ENCODE measurements around the gene STK10. TPM values are rescaled to one million over a fixed set of nuclear protein-coding genes. Genes with fewer than 3 reads are reported as not detected.

Gene STK10
- polyA plus RNA-seq, 1 donor (not counting 4 experiments of a cell fraction or from before 2014, with no cell fraction given): 19.8 TPM

DNA sequence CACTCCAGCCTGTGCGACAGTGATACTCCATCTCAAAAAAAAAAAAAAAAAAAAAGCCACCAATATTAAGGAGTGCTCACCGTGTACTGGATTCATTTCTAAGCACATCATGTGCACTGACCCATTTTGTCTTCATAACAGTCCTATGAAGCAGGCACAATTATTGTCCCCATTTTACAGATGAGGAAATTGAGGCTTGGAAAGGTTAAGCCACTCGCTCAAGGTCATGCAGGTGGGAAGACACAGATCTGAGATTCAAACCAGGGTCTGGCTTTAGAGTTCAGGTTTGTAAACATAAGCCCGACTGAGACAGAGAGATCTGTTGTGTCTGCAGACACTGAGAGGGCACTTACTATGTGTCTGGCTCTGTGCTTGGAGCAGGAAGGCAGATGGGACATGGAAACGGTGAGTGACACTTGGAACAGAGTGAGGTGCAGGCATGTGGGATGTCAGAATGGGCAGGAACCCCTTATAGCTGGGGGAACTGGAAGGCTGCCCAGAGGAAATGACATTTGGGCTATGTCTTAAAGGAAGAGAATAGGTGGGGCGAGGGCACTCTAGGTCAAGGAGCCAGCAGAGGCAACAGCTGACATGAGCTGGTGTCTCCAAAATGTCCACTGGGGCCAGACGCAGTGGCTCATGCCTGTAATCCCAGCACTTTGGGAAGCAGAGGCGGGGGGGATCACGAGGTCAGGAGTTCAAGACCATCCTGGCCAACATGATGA lies 69.9 kb downstream of the STK10 start:
- no peaks in the 10 kb centered on the region for H3K4me1 ChIP-seq (ENCODE audit: control insufficient read depth, extremely low read depth, insufficient read depth, low read length)
- H4K20me1 ChIP-seq (ENCODE audit: control insufficient read depth, extremely low read depth, insufficient read depth, low read length): no peaks in the 10 kb centered on the region
- no peak overlapping the region for H2AFZ ChIP-seq (ENCODE audit: control insufficient read depth, low read length)
- dilution Hi-C loops (cut with MboI; ENCODE audit: extremely low pct_ligation_motif_present, low sequenced_read_pairs): no loop called here
- TF ChIP-seq, protein P1, sequence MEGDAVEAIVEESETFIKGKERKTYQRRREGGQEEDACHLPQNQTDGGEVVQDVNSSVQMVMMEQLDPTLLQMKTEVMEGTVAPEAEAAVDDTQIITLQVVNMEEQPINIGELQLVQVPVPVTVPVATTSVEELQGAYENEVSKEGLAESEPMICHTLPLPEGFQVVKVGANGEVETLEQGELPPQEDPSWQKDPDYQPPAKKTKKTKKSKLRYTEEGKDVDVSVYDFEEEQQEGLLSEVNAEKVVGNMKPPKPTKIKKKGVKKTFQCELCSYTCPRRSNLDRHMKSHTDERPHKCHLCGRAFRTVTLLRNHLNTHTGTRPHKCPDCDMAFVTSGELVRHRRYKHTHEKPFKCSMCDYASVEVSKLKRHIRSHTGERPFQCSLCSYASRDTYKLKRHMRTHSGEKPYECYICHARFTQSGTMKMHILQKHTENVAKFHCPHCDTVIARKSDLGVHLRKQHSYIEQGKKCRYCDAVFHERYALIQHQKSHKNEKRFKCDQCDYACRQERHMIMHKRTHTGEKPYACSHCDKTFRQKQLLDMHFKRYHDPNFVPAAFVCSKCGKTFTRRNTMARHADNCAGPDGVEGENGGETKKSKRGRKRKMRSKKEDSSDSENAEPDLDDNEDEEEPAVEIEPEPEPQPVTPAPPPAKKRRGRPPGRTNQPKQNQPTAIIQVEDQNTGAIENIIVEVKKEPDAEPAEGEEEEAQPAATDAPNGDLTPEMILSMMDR (optimal IDR thresholded peaks at IDR 0.05 in 1 of 3, IDR thresholded peaks at IDR 0.05 in 1 of 3, conservative IDR thresholded peaks at IDR 0.05 in 1 of 3; ENCODE audit: extremely low read depth in 1 of 3, insufficient read depth in 2 of 3, low read length in 3 of 3): no peak
- TF ChIP-seq EZH2 (IDR thresholded peaks at IDR 0.05; ENCODE audit: low read length): no peak
- H3K27ac ChIP-seq (ENCODE audit: control insufficient read depth, insufficient read depth, low read length): no peak overlapping the region
- H3K4me3 ChIP-seq (ENCODE audit: control insufficient read depth in 2 of 3, extremely low read depth in 1 of 3, insufficient read depth in 2 of 3, low read depth in 1 of 3, low read length in 3 of 3): no peak overlapping the region
- peaks cover 7% of the 10 kb centered on the region for H3K79me2 ChIP-seq (ENCODE audit: control insufficient read depth, insufficient read depth, low read length)
- peaks cover 8 to 18% of the 10 kb centered on the region in 2 experiments for H3K36me3 ChIP-seq (ENCODE audit: control insufficient read depth in 2 of 2, extremely low read depth in 1 of 2, insufficient read depth in 2 of 2, low read length in 2 of 2)
- no peak overlapping the region for H3K9ac ChIP-seq (ENCODE audit: control insufficient read depth, extremely low read depth, insufficient read depth, low read length)
- DNase-seq (ENCODE audit: low read depth, low spot score) (no peak), FAIRE-seq (no peak)
- H3K9me3 ChIP-seq (ENCODE audit: control insufficient read depth, low read depth, low read length): no peaks in the 10 kb centered on the region
- no peaks in the 10 kb centered on the region for H3K9me1 ChIP-seq (ENCODE audit: control insufficient read depth, extremely low read depth, insufficient read depth, low read length)
- no peak overlapping the region for H3K4me2 ChIP-seq (ENCODE audit: control insufficient read depth, extremely low read depth, insufficient read depth, low read depth, low read length)
- H3K27me3 ChIP-seq (ENCODE audit: control insufficient read depth, extremely low read depth, insufficient read depth, low read length): no peaks in the 10 kb centered on the region

DNA sequence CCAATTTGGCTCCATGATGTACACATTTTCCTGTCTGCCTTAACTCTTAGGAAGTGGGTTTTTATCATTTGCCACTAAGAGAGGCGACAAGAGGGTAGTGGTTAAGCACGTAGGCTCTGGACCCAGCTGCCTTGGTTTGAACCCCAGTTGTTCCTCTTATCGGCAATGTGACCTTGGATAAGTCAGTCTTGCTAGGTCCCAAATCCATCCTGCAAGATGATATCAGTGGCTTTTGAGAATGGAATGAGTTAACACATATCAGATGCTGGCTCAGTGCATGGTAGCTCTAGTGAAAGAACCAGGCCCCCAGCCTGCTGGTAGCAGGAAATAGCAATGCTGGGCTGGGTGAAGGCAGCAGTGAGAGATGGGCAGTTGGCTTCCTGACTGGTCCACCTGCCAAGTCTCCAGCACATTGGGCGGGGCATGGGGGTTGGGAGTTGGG lies 72.5 kb downstream of the STK10 start:
- no peaks in the 10 kb centered on the region for H4K20me1 ChIP-seq (ENCODE audit: control insufficient read depth, extremely low read depth, insufficient read depth, low read length)
- H3K79me2 ChIP-seq (ENCODE audit: control insufficient read depth, insufficient read depth, low read length): peaks cover 6% of the 10 kb centered on the region
- H3K9me3 ChIP-seq (ENCODE audit: control insufficient read depth, low read depth, low read length): no peaks in the 10 kb centered on the region
- H3K4me2 ChIP-seq (ENCODE audit: control insufficient read depth, extremely low read depth, insufficient read depth, low read depth, low read length): no peak overlapping the region
- H3K4me3 ChIP-seq (ENCODE audit: control insufficient read depth in 2 of 3, extremely low read depth in 1 of 3, insufficient read depth in 2 of 3, low read depth in 1 of 3, low read length in 3 of 3): no peak overlapping the region
- no peak for DNase-seq (ENCODE audit: low read depth, low spot score)
- H2AFZ ChIP-seq (ENCODE audit: control insufficient read depth, low read length): no peak overlapping the region
- FAIRE-seq: no peak
- H3K4me1 ChIP-seq (ENCODE audit: control insufficient read depth, extremely low read depth, insufficient read depth, low read length): peaks cover 18% of the 10 kb centered on the region
- TF ChIP-seq, protein P1 (optimal IDR thresholded peaks at IDR 0.05 in 1 of 3, IDR thresholded peaks at IDR 0.05 in 1 of 3, conservative IDR thresholded peaks at IDR 0.05 in 1 of 3; ENCODE audit: extremely low read depth in 1 of 3, insufficient read depth in 2 of 3, low read length in 3 of 3): no peak
- dilution Hi-C loops (cut with MboI; ENCODE audit: extremely low pct_ligation_motif_present, low sequenced_read_pairs): no loop called here
- H3K9ac ChIP-seq (ENCODE audit: control insufficient read depth, extremely low read depth, insufficient read depth, low read length): no peak overlapping the region
- H3K27me3 ChIP-seq (ENCODE audit: control insufficient read depth, extremely low read depth, insufficient read depth, low read length): no peaks in the 10 kb centered on the region
- no peaks in the 10 kb centered on the region for H3K9me1 ChIP-seq (ENCODE audit: control insufficient read depth, extremely low read depth, insufficient read depth, low read length)
- H3K36me3 ChIP-seq (ENCODE audit: control insufficient read depth in 2 of 2, extremely low read depth in 1 of 2, insufficient read depth in 2 of 2, low read length in 2 of 2): peaks cover 8 to 20% of the 10 kb centered on the region in 2 experiments
- no peak overlapping the region for H3K27ac ChIP-seq (ENCODE audit: control insufficient read depth, insufficient read depth, low read length)
